IMR-90 (cell line): ENCODE results near the gene MYCBP2. TPM values are rescaled to one million over a fixed set of nuclear protein-coding genes. Genes with fewer than 3 reads are reported as not detected.
A peak's percentile ranks its signal among the peaks of the same experiment; 100 is the strongest.

Experiments used
- ATAC-seq: fragments of 200-7000 bp; cut with Tn5 transposase; 2 replicates; pipeline ENCODE4 v1.9.1; 2020; ENCODE audit warnings: low read depth, mild to moderate bottlenecking, moderate library complexity
- BruUV-seq: library from RNA; stranded (reverse); fragments of 400-500 nt; replicated peaks from 2 replicates; lab custom pipeline; 2021; lab: Mats Ljungman, UMichigan
- CTCF ChIA-PET: fragments of 300-600 bp; formaldehyde crosslinking; extraction: SDS; loops from one replicate; lab custom pipeline; 2021; ENCODE audit warnings: antibody characterized with exemption; lab: Yijun Ruan, JAX
- POLR2A ChIA-PET: fragments of 300-600 bp; sonication (Branson Sonifier 250); formaldehyde crosslinking; loops from one replicate; lab custom pipeline; 2022; ENCODE audit warnings: antibody characterized with exemption; ENCODE audit not compliant: unreplicated experiment; lab: Charles Lee
- DNase-seq: peaks from one replicate; pipeline ENCODE4 v3.0.0; 2013
- H2AFZ ChIP-seq: replicated peaks from 2 replicates; pipeline ENCODE3; 2013; ENCODE audit warnings: low read length, mild to moderate bottlenecking; ENCODE audit not compliant: poor library complexity
- H2AK5ac ChIP-seq: 2 replicates; pipeline ENCODE4 v1.6.1; 2013; ENCODE audit warnings: low read depth, low read length, inconsistent platforms
- H2AK9ac ChIP-seq: replicated peaks from 2 replicates; pipeline ENCODE3; 2013; ENCODE audit warnings: mild to moderate bottlenecking, low read depth, low read length, moderate library complexity; ENCODE audit not compliant: poor library complexity
- H2BK120ac ChIP-seq: 2 replicates; pipeline ENCODE4 v1.6.1; 2013; ENCODE audit warnings: low read depth, low read length, inconsistent platforms
- H2BK15ac ChIP-seq: 3 replicates; pipeline ENCODE4 v1.6.1; 2013; ENCODE audit warnings: low read depth, low read length, inconsistent platforms
- H2BK20ac ChIP-seq: 2 replicates; pipeline ENCODE4 v1.6.1; 2013; ENCODE audit warnings: low read depth, mild to moderate bottlenecking, inconsistent platforms, low read length, moderate library complexity
- H2BK5ac ChIP-seq: 2 replicates; pipeline ENCODE4 v1.6.1; 2013; ENCODE audit warnings: mild to moderate bottlenecking, low read depth, low read length, inconsistent platforms; ENCODE audit not compliant: poor library complexity, severe bottlenecking
- H3K14ac ChIP-seq: replicated peaks from 2 replicates; pipeline ENCODE4 v1.6.1; 2013; ENCODE audit warnings: low read depth, low read length, inconsistent platforms
- H3K18ac ChIP-seq: 2 replicates; pipeline ENCODE4 v1.6.1; 2013; ENCODE audit warnings: low read depth, low read length, control low read depth
- H3K23ac ChIP-seq: 2 replicates; pipeline ENCODE4 v1.6.1; 2013; ENCODE audit warnings: low read depth, low read length, inconsistent platforms
- H3K27ac ChIP-seq: 2 replicates; pipeline ENCODE4 v1.5.1; 2013; ENCODE audit warnings: mild to moderate bottlenecking, control low read depth, low read length; ENCODE audit not compliant: insufficient read depth
- H3K27me3 ChIP-seq: 2 replicates; pipeline ENCODE4 v1.6.1; 2013; ENCODE audit warnings: low read length; ENCODE audit not compliant: control insufficient read depth, insufficient read depth
- H3K36me3 ChIP-seq: 2 replicates; pipeline ENCODE4 v1.6.1; 2013; ENCODE audit warnings: low read length, mixed read lengths; ENCODE audit not compliant: control insufficient read depth, insufficient read depth
- H3K4ac ChIP-seq: 2 replicates; pipeline ENCODE4 v1.6.1; 2013; ENCODE audit warnings: low read depth, low read length, inconsistent platforms
- H3K4me1 ChIP-seq: 2 replicates; pipeline ENCODE4 v1.6.1; 2013; ENCODE audit warnings: low read length, mixed read lengths; ENCODE audit not compliant: control insufficient read depth, insufficient read depth
- H3K4me2 ChIP-seq: 2 replicates; pipeline ENCODE4 v1.6.1; 2013; ENCODE audit warnings: low read depth, mild to moderate bottlenecking, control low read depth, low read length, moderate library complexity
- H3K4me3 ChIP-seq: 2 replicates; pipeline ENCODE4 v1.5.1; 2013; ENCODE audit warnings: low read depth, mild to moderate bottlenecking, control low read depth, low read length, moderate library complexity; ENCODE audit not compliant: insufficient read depth
- H3K56ac ChIP-seq: 2 replicates; pipeline ENCODE4 v1.6.1; 2013; ENCODE audit warnings: low read length, inconsistent platforms; ENCODE audit not compliant: insufficient read depth; ENCODE audit errors: extremely low read depth
- H3K79me1 ChIP-seq, 2 experiments: 2 replicates each; pipeline ENCODE4 v1.6.1; 2013; ENCODE audit warnings: low read length in 2 of 2, inconsistent platforms in 1 of 2, low read depth in 1 of 2
- H3K9ac ChIP-seq: 2 replicates; pipeline ENCODE4 v1.6.1; 2013; ENCODE audit warnings: low read depth, low read length, control low read depth
- H3K9me1 ChIP-seq: 2 replicates; pipeline ENCODE4 v1.6.1; 2013; ENCODE audit warnings: low read length, inconsistent platforms; ENCODE audit not compliant: insufficient read depth
- H3K9me3 ChIP-seq: 2 replicates; pipeline ENCODE4 v1.6.1; 2013; ENCODE audit warnings: low read length; ENCODE audit not compliant: control insufficient read depth, insufficient read depth
- H4K20me1 ChIP-seq: 2 replicates; pipeline ENCODE4 v1.6.1; 2013; ENCODE audit warnings: low read length, inconsistent platforms; ENCODE audit not compliant: insufficient read depth
- H4K5ac ChIP-seq: 2 replicates; pipeline ENCODE4 v1.6.1; 2013; ENCODE audit warnings: mild to moderate bottlenecking, low read depth, low read length, control low read depth
- H4K8ac ChIP-seq, 2 experiments: 2 replicates each; pipeline ENCODE4 v1.6.1; 2013; ENCODE audit warnings: low read depth in 2 of 2, low read length in 2 of 2, control low read depth in 1 of 2, inconsistent platforms in 1 of 2
- H4K91ac ChIP-seq: 2 replicates; pipeline ENCODE4 v1.6.1; 2013; ENCODE audit warnings: low read depth, low read length, inconsistent platforms; ENCODE audit not compliant: insufficient read depth
- BHLHE40 ChIP-seq: fragments of 150-350 bp; IDR thresholded peaks from 2 replicates; pipeline ENCODE4 v1.6.1; 2016; ENCODE audit warnings: mild to moderate bottlenecking, low read depth, low read length
- CEBPB ChIP-seq: IDR thresholded peaks from 2 replicates; pipeline ENCODE4 v1.6.1; 2012; ENCODE audit warnings: low read depth, low read length, improper control_type of control experiment
- FOS ChIP-seq: fragments of 150-350 bp; IDR thresholded peaks from 2 replicates; pipeline ENCODE4 v1.6.1; 2016; ENCODE audit warnings: low read depth, low read length
- MAZ ChIP-seq: IDR thresholded peaks from 2 replicates; pipeline ENCODE4 v1.6.1; 2012; ENCODE audit warnings: low read depth, mild to moderate bottlenecking, low read length, improper control_type of control experiment, moderate library complexity, borderline replicate concordance
- NFE2L2 ChIP-seq: fragments of 150-350 bp; IDR thresholded peaks from 2 replicates; pipeline ENCODE4 v1.6.1; 2016; ENCODE audit warnings: low read depth, mild to moderate bottlenecking, low read length
- POLR2A ChIP-seq: IDR thresholded peaks from 2 replicates; pipeline ENCODE4 v1.6.1; 2012; ENCODE audit warnings: mild to moderate bottlenecking, low read depth, low read length
- RAD21 ChIP-seq: IDR thresholded peaks from 2 replicates; pipeline ENCODE4 v1.6.1; 2012; ENCODE audit warnings: low read length, improper control_type of control experiment
- RCOR1 ChIP-seq: IDR thresholded peaks from 2 replicates; pipeline ENCODE4 v1.6.1; 2012; ENCODE audit warnings: mild to moderate bottlenecking, low read length, improper control_type of control experiment; ENCODE audit not compliant: insufficient replicate concordance
- RFX5 ChIP-seq: IDR thresholded peaks from 2 replicates; pipeline ENCODE4 v1.8.0; 2012; ENCODE audit warnings: low read depth, mild to moderate bottlenecking, low read length, moderate library complexity
- SMC3 ChIP-seq: fragments of 150-350 bp; IDR thresholded peaks from 2 replicates; pipeline ENCODE4 v1.6.1; 2016; ENCODE audit warnings: low read depth, mild to moderate bottlenecking, antibody characterized with exemption, low read length, moderate library complexity
- USF2 ChIP-seq: fragments of 150-350 bp; IDR thresholded peaks from 2 replicates; pipeline ENCODE4 v1.6.1; 2017; ENCODE audit warnings: mild to moderate bottlenecking, antibody characterized with exemption, low read length, low read depth
- WGBS, 2 experiments: methylation state at CpG; one replicate each; pipeline versions ENCODE4 v1.1.5 to v1.1.7; 2013; ENCODE audit warnings: missing lambda C conversion rate in 2 of 2; ENCODE audit not compliant: insufficient read length in 1 of 2; ENCODE audit errors: extremely low coverage in 2 of 2; 5-methylcytosine and 5-hydroxymethylcytosine counted together
- dilution Hi-C: fragments of 300-500 bp; cut with HindIII; formaldehyde crosslinking; loops from one replicate; pipeline ENCODE4 v1.14.3; 2018; ENCODE audit warnings: low sequenced_read_pairs; ENCODE audit not compliant: unreplicated experiment
- in situ Hi-C: fragments of 300-500 bp; cut with MboI; formaldehyde crosslinking; loops from 3 replicates; pipeline ENCODE4 v1.14.3; 2019; ENCODE audit warnings: low sequenced_read_pairs, inconsistent platforms, mixed read lengths
- intact Hi-C: fragments of 100-400 bp; cut with micrococcal nuclease; formaldehyde crosslinking; loops from 2 replicates; pipeline ENCODE4 v1.10.0; 2022
- polyA plus RNA-seq, 3 experiments: library from polyadenylated mRNA; depleted of rRNA; stranded (reverse); fragments of >200 nt; gene quantifications; 2 replicates each; pipeline ENCODE4 v1.2.3, GENCODE V29; 2012; ENCODE audit warnings: low replicate concordance in 1 of 3
- total RNA-seq: library from RNA; depleted of rRNA; stranded (reverse); fragments of >200 nt; gene quantifications from 2 replicates; pipeline ENCODE4 v1.2.3, GENCODE V29; 2012

The MYCBP2 gene
- total and polyA plus RNA-seq, 2 of the 4 experiments (the other 2 are of a cell fraction): 20.1 to 43.2 TPM

DNA sequence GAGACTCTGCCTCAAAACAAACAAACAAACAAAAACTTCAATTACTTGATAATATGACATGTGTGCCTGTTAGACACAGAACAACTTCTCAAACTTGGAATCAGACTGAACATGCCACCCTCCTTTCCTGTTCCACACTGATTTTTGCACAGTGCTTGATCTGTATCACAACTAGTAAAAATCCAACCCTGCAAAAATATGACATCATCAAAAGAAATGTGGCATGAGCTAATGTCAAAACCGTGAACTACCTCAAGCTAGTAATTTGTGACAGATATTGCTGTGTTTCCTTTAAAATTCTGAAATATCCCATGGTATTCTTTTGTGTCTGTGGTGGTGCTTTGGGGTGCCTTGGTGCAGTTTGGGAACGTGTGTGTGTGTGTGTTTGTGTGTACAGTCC is 8.2 kb downstream of the MYCBP2 start:
- no peak overlapping the region for H3K4ac ChIP-seq
- no peaks in the 10 kb centered on the region for H3K27me3 ChIP-seq
- BruUV-seq: no TSS peak
- H2AK5ac ChIP-seq: peak overlapping the region; percentile 65; the same call in 1 of the 2 replicates
- no peak overlapping the region for H2AK9ac ChIP-seq
- peaks cover 22 to 86% of the 10 kb centered on the region in 2 experiments for H3K79me1 ChIP-seq
- H4K20me1 ChIP-seq: peaks cover 68% of the 10 kb centered on the region
- no peak overlapping the region for H4K91ac ChIP-seq
- H3K56ac ChIP-seq: no peak overlapping the region
- H4K8ac ChIP-seq: no peak overlapping the region
- DNase-seq: peak; percentile 22
- H3K9ac ChIP-seq: no peak overlapping the region
- no peak for TF ChIP-seq BHLHE40
- no peak for TF ChIP-seq USF2
- TF ChIP-seq RFX5: no peak
- TF ChIP-seq NFE2L2: no peak
- no peak for TF ChIP-seq POLR2A
- TF ChIP-seq FOS: no peak
- no peak for TF ChIP-seq RAD21
- no peak for TF ChIP-seq RCOR1
- no peak for TF ChIP-seq CEBPB
- TF ChIP-seq SMC3: no peak
- no peak for TF ChIP-seq MAZ
- dilution Hi-C loops (no loop called here), intact Hi-C loops (no loop called here), in situ Hi-C loops (no loop called here)
- H3K9me1 ChIP-seq: peaks cover 14% of the 10 kb centered on the region
- no peak overlapping the region for H3K14ac ChIP-seq
- H3K4me2 ChIP-seq: no peak overlapping the region
- H3K9me3 ChIP-seq: no peaks in the 10 kb centered on the region
- 100% methylated on average over 1 of the region's 2 CpGs; no CpG with 5 or more reads in 1 of the 2 experiments for WGBS, 2 experiments
- no peak overlapping the region for H2AFZ ChIP-seq
- ChIA-PET CTCF (no interaction called here), POLR2A (no interaction called here)
- no peak for ATAC-seq
- no peak overlapping the region for H2BK5ac ChIP-seq
- no peak overlapping the region for H3K18ac ChIP-seq
- peaks cover 9% of the 10 kb centered on the region for H3K4me1 ChIP-seq
- no peak overlapping the region for H2BK120ac ChIP-seq
- no peak overlapping the region for H2BK20ac ChIP-seq
- no peak overlapping the region for H4K5ac ChIP-seq
- no peak overlapping the region for H3K23ac ChIP-seq
- H3K36me3 ChIP-seq: peaks cover 5% of the 10 kb centered on the region; the same call in 1 of the 2 replicates
- H3K27ac ChIP-seq: no peak overlapping the region
- no peak overlapping the region for H3K4me3 ChIP-seq
- no peak overlapping the region for H2BK15ac ChIP-seq
